GM12878 (cell line): Measurements from ENCODE around the gene CTRB2. TPM values are rescaled to one million over a fixed set of nuclear protein-coding genes. Genes with fewer than 3 reads are reported as not detected.

ENCODE experiments used
- ATAC-seq: fragments of 200-7000 bp; cut with Tn5 transposase; 3 replicates; pipeline ENCODE4 v1.9.1; 2020; ENCODE audit warnings: mild to moderate bottlenecking, moderate library complexity
- BruUV-seq: library from RNA; stranded (reverse); fragments of 400-500 nt; replicated peaks from 2 replicates; lab custom pipeline; 2021; lab: Mats Ljungman, UMichigan
- CTCF ChIA-PET: fragments of 300-600 bp; sonication (Branson Sonifier 250); formaldehyde crosslinking; extraction: SDS; loops from one replicate; lab custom pipeline; 2021; ENCODE audit warnings: inconsistent platforms; lab: Yijun Ruan, JAX
- POLR2A ChIA-PET: fragments of 350-600 bp; formaldehyde crosslinking; extraction: SDS; loops from one replicate; lab custom pipeline; 2021; ENCODE audit warnings: inconsistent platforms; lab: Charles Lee
- RAD21 ChIA-PET: fragments of 300-600 bp; sonication (Branson Sonifier 250); formaldehyde crosslinking; loops from one replicate; lab custom pipeline; 2023; ENCODE audit warnings: antibody characterized with exemption; ENCODE audit not compliant: unreplicated experiment; lab: Charles Lee
- SMC1A ChIA-PET: fragments of 300-600 bp; sonication (Branson Sonifier 250); formaldehyde crosslinking; loops from one replicate; lab custom pipeline; 2023; ENCODE audit not compliant: unreplicated experiment, uncharacterized antibody; lab: Charles Lee
- DNase-seq: peaks from one replicate; pipeline ENCODE4 v3.0.0-alpha.2; 2011; ENCODE audit warnings: low read depth, low spot score
- FAIRE-seq: peaks from 3 replicates; lab custom pipeline; 2011; peaks lifted over from hg19 to GRCh38; lab: Jason Lieb, UNC
- H2AFZ ChIP-seq: 2 replicates; pipeline ENCODE4 v1.6.0; 2011; ENCODE audit warnings: low read depth, low read length, control low read depth; ENCODE audit not compliant: control insufficient read depth
- H3K27ac ChIP-seq: 2 replicates; pipeline ENCODE4 v1.5.1; 2011; ENCODE audit warnings: control low read depth; ENCODE audit not compliant: control insufficient read depth, insufficient read depth
- H3K27me3 ChIP-seq, 2 experiments: replicated peaks in 1 of 2; 2 replicates each; pipeline versions ENCODE4 v1.6.0 to v1.6.1; 2011; ENCODE audit warnings: low read length in 1 of 2; ENCODE audit not compliant: control insufficient read depth in 2 of 2, insufficient read depth in 2 of 2
- H3K36me3 ChIP-seq, 2 experiments: 2 replicates each; pipeline ENCODE4 v1.5.1; 2011; ENCODE audit warnings: low read length in 1 of 2; ENCODE audit not compliant: control insufficient read depth in 2 of 2, insufficient read depth in 2 of 2
- H3K4me1 ChIP-seq: 2 replicates; pipeline ENCODE4 v1.6.1; 2011; ENCODE audit warnings: mild to moderate bottlenecking, low read length, moderate library complexity, mixed read lengths; ENCODE audit not compliant: control insufficient read depth, insufficient read depth
- H3K4me2 ChIP-seq: 2 replicates; pipeline ENCODE4 v1.6.0; 2011; ENCODE audit warnings: control low read depth; ENCODE audit not compliant: control insufficient read depth, insufficient read depth
- H3K4me3 ChIP-seq: fragments of 200-600 bp; sonication (generic); 2 replicates; pipeline ENCODE4 v1.5.1; 2016
- H3K79me2 ChIP-seq: 2 replicates; pipeline ENCODE4 v1.6.0; 2011; ENCODE audit warnings: low read length; ENCODE audit not compliant: control insufficient read depth, insufficient read depth
- H3K9ac ChIP-seq: 2 replicates; pipeline ENCODE4 v1.8.0; 2011; ENCODE audit warnings: low read length, control low read depth, mixed read lengths; ENCODE audit not compliant: control insufficient read depth, insufficient read depth
- H3K9me3 ChIP-seq: replicated peaks from 3 replicates; pipeline ENCODE4 v1.5.1; 2011; ENCODE audit warnings: mild to moderate bottlenecking, low read length; ENCODE audit not compliant: control insufficient read depth, insufficient read depth
- H4K20me1 ChIP-seq: 2 replicates; pipeline ENCODE4 v1.6.0; 2011; ENCODE audit not compliant: control insufficient read depth, insufficient read depth
- CEBPB ChIP-seq, 2 experiments: fragments of 150-350 bp in 1 of 2; IDR thresholded peaks; 2 replicates each; pipeline ENCODE4 v1.6.1; 2012 to 2014; ENCODE audit warnings: low read depth in 2 of 2, low read length in 2 of 2, borderline replicate concordance in 1 of 2, inconsistent platforms in 1 of 2
- CREB1 ChIP-seq: IDR thresholded peaks from 2 replicates; pipeline ENCODE4 v1.6.1; 2012; ENCODE audit warnings: low read depth, mild to moderate bottlenecking, inconsistent platforms
- IKZF1 ChIP-seq: fragments of 450-650 bp; conservative IDR thresholded peaks from 2 replicates; pipeline ENCODE4 v1.6.1; 2017; ENCODE audit warnings: antibody characterized with exemption, mild to moderate bottlenecking
- IKZF2 ChIP-seq, 2 experiments: fragments of 450-650 bp; IDR thresholded peaks; 2 replicates each; pipeline ENCODE4 v1.6.1; 2017; ENCODE audit warnings: mild to moderate bottlenecking in 2 of 2, moderate library complexity in 2 of 2
- IRF4 ChIP-seq: IDR thresholded peaks from 2 replicates; pipeline ENCODE4 v1.6.1; 2011; ENCODE audit warnings: low read depth, low read length
- KAT2A ChIP-seq: conservative IDR thresholded peaks from 2 replicates; pipeline ENCODE4 v1.6.1; 2011; ENCODE audit warnings: low read depth, low read length; ENCODE audit not compliant: control insufficient read depth
- MEF2B ChIP-seq: fragments of 450-650 bp; IDR thresholded peaks from 2 replicates; pipeline ENCODE4 v1.6.1; 2018; ENCODE audit warnings: mild to moderate bottlenecking, moderate library complexity; ENCODE audit not compliant: partially characterized antibody, poor library complexity, severe bottlenecking
- NR2F1 ChIP-seq: fragments of 450-650 bp; conservative IDR thresholded peaks from 2 replicates; pipeline ENCODE4 v1.6.1; 2017; ENCODE audit warnings: mild to moderate bottlenecking
- RBBP5 ChIP-seq: fragments of 200-600 bp; sonication (generic); conservative IDR thresholded peaks from 2 replicates; pipeline ENCODE4 v1.6.1; 2016
- SMAD1 ChIP-seq: fragments of 450-650 bp; IDR thresholded peaks from 2 replicates; pipeline ENCODE4 v1.6.1; 2018; ENCODE audit warnings: mild to moderate bottlenecking, low read depth; ENCODE audit not compliant: partially characterized antibody
- SPI1 ChIP-seq: IDR thresholded peaks from 2 replicates; pipeline ENCODE4 v1.6.1; 2011; ENCODE audit warnings: low read depth, mild to moderate bottlenecking, low read length, moderate library complexity, borderline replicate concordance; ENCODE audit not compliant: insufficient read depth
- SUPT20H ChIP-seq: IDR thresholded peaks from 2 replicates; pipeline ENCODE4 v1.6.1; 2011; ENCODE audit warnings: low read depth, mild to moderate bottlenecking, low read length, moderate library complexity, borderline replicate concordance; ENCODE audit not compliant: control insufficient read depth
- TCF3 ChIP-seq: IDR thresholded peaks from 2 replicates; pipeline ENCODE4 v1.6.1; 2012; ENCODE audit warnings: low read depth, mild to moderate bottlenecking, low read length, borderline replicate concordance; ENCODE audit not compliant: insufficient read depth
- YY1 ChIP-seq: IDR thresholded peaks from 2 replicates; pipeline ENCODE4 v1.6.1; 2011; ENCODE audit warnings: low read depth, mild to moderate bottlenecking, low read length
- ZNF207 ChIP-seq: fragments of 450-650 bp; IDR thresholded peaks from 2 replicates; pipeline ENCODE4 v1.6.1; 2014; ENCODE audit warnings: antibody characterized with exemption, mild to moderate bottlenecking, borderline replicate concordance
- WGBS: methylation state at CpG from one replicate; pipeline ENCODE4 v1.1.6; 2016; ENCODE audit warnings: low lambda C conversion rate; ENCODE audit not compliant: insufficient replicate concordance, insufficient coverage; ENCODE audit errors: missing lambda C conversion rate; 5-methylcytosine and 5-hydroxymethylcytosine counted together
- in situ Hi-C: fragments of 300-500 bp; cut with MboI; formaldehyde crosslinking; loops from 9 replicates; pipeline ENCODE4 v1.14.3; 2018; ENCODE audit warnings: mixed read lengths
- intact Hi-C: fragments of 100-400 bp; cut with micrococcal nuclease; formaldehyde crosslinking; loops from one replicate; pipeline ENCODE4 v1.14.2; 2022; ENCODE audit not compliant: unreplicated experiment
- polyA plus RNA-seq, 11 experiments: library from polyadenylated mRNA; depleted of rRNA in 4 of 11; unstranded in 6 of 11; stranded (reverse) in 5 of 11; fragments of >200 nt; fragmentation: Nextera tagmentation in 4 of 11; fragmentation: Illumina TruSeq in 1 of 11; extraction: Ambion mirVana in 4 of 11; extraction: Trizol in 1 of 11; gene quantifications; 1 replicate in 1 of 11; 2 replicates in 10 of 11; pipeline versions ENCODE4 v1.2.1 to v1.2.3, GENCODE V29; 2011 to 2016; ENCODE audit warnings: inconsistent platforms in 2 of 11, missing spikeins in 2 of 11, low read depth in 1 of 11
- total RNA-seq, 4 experiments: library from RNA; depleted of rRNA in 3 of 4; stranded (reverse); fragments of >200 nt in 3 of 4; fragmentation: Illumina TruSeq in 1 of 4; extraction: Trizol in 1 of 4; gene quantifications; 2 replicates each; pipeline versions ENCODE4 v1.2.1 to v1.2.3, GENCODE V29; 2013 to 2021
- TF ChIP-seq, protein P1 (sequence below): IDR thresholded peaks from 2 replicates; pipeline ENCODE4 v1.6.1; 2012; ENCODE audit warnings: low read depth, low read length, improper control_type of control experiment
- TF ChIP-seq, protein P2 (sequence below): fragments of 450-650 bp; IDR thresholded peaks from 2 replicates; pipeline ENCODE4 v1.6.1; 2017; ENCODE audit warnings: mild to moderate bottlenecking, moderate library complexity
- TF ChIP-seq, protein P3 (sequence below): fragments of 450-650 bp; IDR thresholded peaks from 2 replicates; pipeline ENCODE4 v1.6.1; 2014; ENCODE audit warnings: mild to moderate bottlenecking

CTRB2 gene
- total and polyA plus RNA-seq, 10 of the 15 experiments (the other 5 are each of a cell fraction or from before 2014, with no cell fraction given), result 9.4 TPM; not detected in 9

DNA sequence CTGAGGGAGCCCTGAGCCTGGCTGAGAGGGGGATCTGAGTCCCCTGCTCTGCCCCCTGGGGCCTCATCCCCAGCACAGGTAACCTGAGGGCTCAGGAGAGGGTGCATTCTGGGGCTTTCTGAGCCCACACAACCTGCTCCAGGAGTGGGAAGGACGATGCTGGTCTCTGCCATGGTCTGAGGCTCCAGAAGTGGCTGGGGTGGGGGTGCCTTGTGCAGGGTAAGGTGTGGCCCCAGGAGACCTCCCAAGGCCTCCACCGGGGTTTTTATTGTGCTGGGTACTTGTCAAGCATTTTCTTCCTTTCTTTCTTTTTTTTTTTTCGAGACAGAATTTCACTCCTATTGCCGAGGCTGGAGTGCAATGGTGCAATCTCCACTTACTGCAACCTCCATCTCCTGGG is 12.1 kb upstream of the CTRB2 start:
- DNase-seq (no peak), FAIRE-seq (no peak), ATAC-seq (peak; percentile 10; the same call in 1 of the 3 replicates)
- no peaks in the 10 kb centered on the region for H3K9me3 ChIP-seq
- in situ Hi-C loops (loop anchor here (10.0 kb wide), 1 partner anchor 546 kb away; no protein-coding TSS in a partner anchor), intact Hi-C loops (loop anchor here (5.0 kb wide), 1 partner anchor 168 kb away; no protein-coding TSS in a partner anchor)
- no peaks in the 10 kb centered on the region for H3K27me3 ChIP-seq
- H3K79me2 ChIP-seq, result no peaks in the 10 kb centered on the region
- H3K27ac ChIP-seq, result no peak overlapping the region; the same call in 1 of the 2 replicates
- 0 out of 2 replicates have a peak overlapping the region, but pooled peaks have one; percentile 7 for H2AFZ ChIP-seq
- no peaks in the 10 kb centered on the region for H4K20me1 ChIP-seq
- no peak overlapping the region for H3K4me3 ChIP-seq
- no peak overlapping the region for H3K9ac ChIP-seq
- SMC1A ChIA-PET, result interaction anchor here (0.7 to 1.6 kb wide), 5 partner anchors 19 to 230 kb away, joined by 3 to 9 read pairs (median 3); no protein-coding TSS in a partner anchor
- peak overlapping the region; percentile 42 for H3K4me2 ChIP-seq
- WGBS, result 30% methylated on average over 2 of the region's 4 CpGs
- POLR2A ChIA-PET, result no interaction called here
- CTCF ChIA-PET, result interaction anchor here (0.9 to 3.0 kb wide), 5 partner anchors 15 to 298 kb away, joined by 3 to 11 read pairs (median 5); no protein-coding TSS in a partner anchor
- H3K36me3 ChIP-seq, result no peaks in the 10 kb centered on the region
- H3K4me1 ChIP-seq, result peaks cover 20% of the 10 kb centered on the region
- no TSS peak for BruUV-seq
- RAD21 ChIA-PET, result interaction anchor here (0.7 to 2.0 kb wide), 4 partner anchors 19 to 173 kb away, joined by 3 to 8 read pairs (median 5); no protein-coding TSS in a partner anchor
- no peak for TF ChIP-seq IKZF2 (IDR thresholded peaks at IDR 0.05)
- TF ChIP-seq KAT2A, result no peak
- TF ChIP-seq NR2F1, result no peak
- no peak for TF ChIP-seq MEF2B
- TF ChIP-seq, protein P1, sequence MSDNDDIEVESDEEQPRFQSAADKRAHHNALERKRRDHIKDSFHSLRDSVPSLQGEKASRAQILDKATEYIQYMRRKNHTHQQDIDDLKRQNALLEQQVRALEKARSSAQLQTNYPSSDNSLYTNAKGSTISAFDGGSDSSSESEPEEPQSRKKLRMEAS, result no peak
- TF ChIP-seq TCF3, result no peak
- TF ChIP-seq ZNF207, result no peak
- no peak for TF ChIP-seq SMAD1
- TF ChIP-seq SUPT20H, result no peak
- TF ChIP-seq RBBP5, result no peak
- no peak for TF ChIP-seq IKZF1
- TF ChIP-seq YY1, result no peak
- TF ChIP-seq CEBPB (IDR thresholded peaks at IDR 0.05; ENCODE audit: borderline replicate concordance in 1 of 2, low read depth in 2 of 2, low read length in 2 of 2), result no peak
- TF ChIP-seq IRF4, result no peak
- no peak for TF ChIP-seq SPI1
- TF ChIP-seq, protein P2, sequence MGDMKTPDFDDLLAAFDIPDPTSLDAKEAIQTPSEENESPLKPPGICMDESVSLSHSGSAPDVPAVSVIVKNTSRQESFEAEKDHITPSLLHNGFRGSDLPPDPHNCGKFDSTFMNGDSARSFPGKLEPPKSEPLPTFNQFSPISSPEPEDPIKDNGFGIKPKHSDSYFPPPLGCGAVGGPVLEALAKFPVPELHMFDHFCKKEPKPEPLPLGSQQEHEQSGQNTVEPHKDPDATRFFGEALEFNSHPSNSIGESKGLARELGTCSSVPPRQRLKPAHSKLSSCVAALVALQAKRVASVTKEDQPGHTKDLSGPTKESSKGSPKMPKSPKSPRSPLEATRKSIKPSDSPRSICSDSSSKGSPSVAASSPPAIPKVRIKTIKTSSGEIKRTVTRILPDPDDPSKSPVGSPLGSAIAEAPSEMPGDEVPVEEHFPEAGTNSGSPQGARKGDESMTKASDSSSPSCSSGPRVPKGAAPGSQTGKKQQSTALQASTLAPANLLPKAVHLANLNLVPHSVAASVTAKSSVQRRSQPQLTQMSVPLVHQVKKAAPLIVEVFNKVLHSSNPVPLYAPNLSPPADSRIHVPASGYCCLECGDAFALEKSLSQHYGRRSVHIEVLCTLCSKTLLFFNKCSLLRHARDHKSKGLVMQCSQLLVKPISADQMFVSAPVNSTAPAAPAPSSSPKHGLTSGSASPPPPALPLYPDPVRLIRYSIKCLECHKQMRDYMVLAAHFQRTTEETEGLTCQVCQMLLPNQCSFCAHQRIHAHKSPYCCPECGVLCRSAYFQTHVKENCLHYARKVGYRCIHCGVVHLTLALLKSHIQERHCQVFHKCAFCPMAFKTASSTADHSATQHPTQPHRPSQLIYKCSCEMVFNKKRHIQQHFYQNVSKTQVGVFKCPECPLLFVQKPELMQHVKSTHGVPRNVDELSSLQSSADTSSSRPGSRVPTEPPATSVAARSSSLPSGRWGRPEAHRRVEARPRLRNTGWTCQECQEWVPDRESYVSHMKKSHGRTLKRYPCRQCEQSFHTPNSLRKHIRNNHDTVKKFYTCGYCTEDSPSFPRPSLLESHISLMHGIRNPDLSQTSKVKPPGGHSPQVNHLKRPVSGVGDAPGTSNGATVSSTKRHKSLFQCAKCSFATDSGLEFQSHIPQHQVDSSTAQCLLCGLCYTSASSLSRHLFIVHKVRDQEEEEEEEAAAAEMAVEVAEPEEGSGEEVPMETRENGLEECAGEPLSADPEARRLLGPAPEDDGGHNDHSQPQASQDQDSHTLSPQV, result no peak
- TF ChIP-seq CREB1, result no peak
- TF ChIP-seq, protein P3, sequence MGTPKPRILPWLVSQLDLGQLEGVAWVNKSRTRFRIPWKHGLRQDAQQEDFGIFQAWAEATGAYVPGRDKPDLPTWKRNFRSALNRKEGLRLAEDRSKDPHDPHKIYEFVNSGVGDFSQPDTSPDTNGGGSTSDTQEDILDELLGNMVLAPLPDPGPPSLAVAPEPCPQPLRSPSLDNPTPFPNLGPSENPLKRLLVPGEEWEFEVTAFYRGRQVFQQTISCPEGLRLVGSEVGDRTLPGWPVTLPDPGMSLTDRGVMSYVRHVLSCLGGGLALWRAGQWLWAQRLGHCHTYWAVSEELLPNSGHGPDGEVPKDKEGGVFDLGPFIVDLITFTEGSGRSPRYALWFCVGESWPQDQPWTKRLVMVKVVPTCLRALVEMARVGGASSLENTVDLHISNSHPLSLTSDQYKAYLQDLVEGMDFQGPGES, result no peak
